Kidney (tissue), 14 donors: ENCODE results near the gene ARPC3. TPM values are rescaled to one million over a fixed set of nuclear protein-coding genes. Genes with fewer than 3 reads are reported as not detected.
"Not testable (repeated sequence)": the region's sequence is repeated elsewhere in the genome, so short reads cannot be mapped to it uniquely, and the experiment has no call there.

Experiments
- DNase-seq, 5 donors: peaks; one replicate each; pipeline ENCODE4 v3.0.0-alpha.2; 2013 to 2020
- FAIRE-seq: peaks from 2 replicates; lab custom pipeline; 2012; peaks lifted over from hg19 to GRCh38; lab: Jason Lieb, UNC
- H3K27ac ChIP-seq, 2 donors: one replicate each; pipeline ENCODE4 v1.7.0; 2013; ENCODE audit warnings: low read depth in 2 of 2, low read length in 2 of 2, inconsistent platforms in 1 of 2
- H3K27me3 ChIP-seq: one replicate; pipeline ENCODE4 v1.7.1; 2013; ENCODE audit warnings: low read length, inconsistent platforms; ENCODE audit not compliant: control insufficient read depth, insufficient read depth
- H3K36me3 ChIP-seq, 3 donors: one replicate each; pipeline versions ENCODE4 v1.7.0 to v1.7.1; 2013; ENCODE audit warnings: low read length in 3 of 3, control low read depth in 1 of 3, inconsistent platforms in 1 of 3; ENCODE audit not compliant: insufficient read depth in 3 of 3, control insufficient read depth in 2 of 3
- H3K4me1 ChIP-seq, 3 donors: one replicate each; pipeline versions ENCODE4 v1.7.0 to v1.7.1; 2013; ENCODE audit warnings: low read length in 3 of 3, inconsistent platforms in 1 of 3, low read depth in 1 of 3; ENCODE audit not compliant: control insufficient read depth in 2 of 3, insufficient read depth in 2 of 3
- H3K4me3 ChIP-seq, 3 donors: one replicate each; pipeline versions ENCODE4 v1.7.0 to v1.8.1; 2013; ENCODE audit warnings: low read length in 3 of 3, control low read depth in 1 of 3, inconsistent platforms in 1 of 3
- H3K9ac ChIP-seq, 3 donors: one replicate each; pipeline versions ENCODE4 v1.7.0 to v1.7.1; 2013; ENCODE audit warnings: low read length in 3 of 3, control low read depth in 1 of 3, inconsistent platforms in 1 of 3
- H3K9me3 ChIP-seq, 3 donors: one replicate each; pipeline versions ENCODE4 v1.7.0 to v1.7.1; 2013; ENCODE audit warnings: low read length in 3 of 3, control low read depth in 1 of 3, inconsistent platforms in 1 of 3; ENCODE audit not compliant: control insufficient read depth in 2 of 3, insufficient read depth in 1 of 3
- intact Hi-C: fragments of 100-400 bp; cut with DNase I; formaldehyde crosslinking; loops from one replicate; pipeline ENCODE4 v1.11.1; 2022
- polyA plus RNA-seq: library from polyadenylated mRNA; stranded (reverse); fragments of 350-450 nt; fragmentation: Illumina TruSeq; extraction: RNeasy Lipid Tissue Mini Kit (QIAGEN cat#74804); gene quantifications from one replicate; pipeline ENCODE4 v1.2.3, GENCODE V29; 2014; ENCODE audit warnings: low read depth, low replicate concordance; ENCODE audit not compliant: insufficient read depth
- total RNA-seq: library from RNA; stranded (reverse); fragmentation: NEBNext Ultra II Directional; extraction: Animal tissue kit (Norgen Biotek cat#: 25700); gene quantifications from one replicate; pipeline ENCODE4 v1.2.1, GENCODE V29; 2021
- TF ChIP-seq, protein P1 (sequence below): IDR thresholded peaks from 3 replicates; pipeline ENCODE4 v1.5.1; 2012; ENCODE audit warnings: mild to moderate bottlenecking, moderate library complexity, borderline replicate concordance; ENCODE audit not compliant: insufficient read depth; ENCODE audit errors: extremely low read depth
- donor health status: control.
- donor health status: control.
- donor health status: control.
- donor health status: control.
- donor health status: control.
- donor health status: DM: yes; HTN: yes; CAD: no.
- donor health status: Normal renal cell carcinoma (clear cell type).

ARPC3 gene
- total and polyA plus RNA-seq, 2 donors from 2014 or later = 204 to 325 TPM

GRCh38 chr12:110405126-110405662, 44.9 kb downstream of the ARPC3 start:
- FAIRE-seq, H3K9me3 ChIP-seq, H3K36me3 ChIP-seq, H3K27me3 ChIP-seq, H3K27ac ChIP-seq, H3K9ac ChIP-seq, H3K4me3 ChIP-seq, intact Hi-C loops, DNase-seq, H3K4me1 ChIP-seq: not testable (repeated sequence)

DNA sequence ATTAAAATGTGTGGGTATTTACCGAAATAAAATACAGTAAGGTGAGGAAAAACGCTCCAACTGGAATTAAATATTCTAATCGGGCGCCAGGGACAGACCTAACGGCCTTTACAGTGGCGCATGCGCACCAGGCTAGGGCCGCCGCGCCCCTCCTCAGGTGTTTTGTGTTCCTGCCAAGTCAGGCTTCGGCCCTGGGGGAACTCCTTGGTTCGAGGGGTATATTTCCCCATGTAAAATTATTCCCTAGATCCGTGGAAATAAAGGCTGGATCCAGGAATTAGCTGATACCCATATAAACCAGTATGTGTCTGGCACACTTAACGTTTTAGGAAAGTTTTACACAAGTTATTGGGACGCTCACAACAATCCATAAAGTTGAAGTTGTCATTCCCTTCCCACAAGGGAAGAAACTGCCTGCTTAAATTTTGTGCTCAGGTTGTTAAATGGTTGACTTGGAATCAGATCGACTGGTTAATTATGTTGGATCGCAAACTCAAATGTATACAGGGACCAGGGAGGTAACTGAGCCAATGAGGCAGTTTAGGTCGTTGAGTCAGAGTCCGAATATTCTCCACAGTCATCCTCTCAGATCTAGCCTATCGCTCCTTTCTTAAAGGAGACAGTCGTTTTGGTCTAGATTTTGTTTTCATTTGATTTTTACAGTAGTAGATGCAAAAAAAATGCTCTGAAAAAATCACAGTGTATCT, 46.0 kb downstream of the ARPC3 start:
- Histone ChIP-seq H3K27ac (peak overlapping the region; percentile 98), H3K9ac (peak overlapping the region; percentile 72 to 100 (median 99)), H3K27me3 (no peaks in the 10 kb centered on the region), H3K4me3 (peak overlapping the region; percentile 94 to 98 (median 94)), H3K9me3 (no peaks in the 10 kb centered on the region), H3K4me1 (peaks cover 4 to 7% (median 5%) of the 10 kb centered on the region in 3 donors), H3K36me3 (peaks cover 0 to 6% (median 0%) of the 10 kb centered on the region in 3 donors)
- intact Hi-C loops = no loop called here
- FAIRE-seq = no peak
- DNase-seq = peak; percentile 79 to 92 (median 88)
- TF ChIP-seq, protein P1, sequence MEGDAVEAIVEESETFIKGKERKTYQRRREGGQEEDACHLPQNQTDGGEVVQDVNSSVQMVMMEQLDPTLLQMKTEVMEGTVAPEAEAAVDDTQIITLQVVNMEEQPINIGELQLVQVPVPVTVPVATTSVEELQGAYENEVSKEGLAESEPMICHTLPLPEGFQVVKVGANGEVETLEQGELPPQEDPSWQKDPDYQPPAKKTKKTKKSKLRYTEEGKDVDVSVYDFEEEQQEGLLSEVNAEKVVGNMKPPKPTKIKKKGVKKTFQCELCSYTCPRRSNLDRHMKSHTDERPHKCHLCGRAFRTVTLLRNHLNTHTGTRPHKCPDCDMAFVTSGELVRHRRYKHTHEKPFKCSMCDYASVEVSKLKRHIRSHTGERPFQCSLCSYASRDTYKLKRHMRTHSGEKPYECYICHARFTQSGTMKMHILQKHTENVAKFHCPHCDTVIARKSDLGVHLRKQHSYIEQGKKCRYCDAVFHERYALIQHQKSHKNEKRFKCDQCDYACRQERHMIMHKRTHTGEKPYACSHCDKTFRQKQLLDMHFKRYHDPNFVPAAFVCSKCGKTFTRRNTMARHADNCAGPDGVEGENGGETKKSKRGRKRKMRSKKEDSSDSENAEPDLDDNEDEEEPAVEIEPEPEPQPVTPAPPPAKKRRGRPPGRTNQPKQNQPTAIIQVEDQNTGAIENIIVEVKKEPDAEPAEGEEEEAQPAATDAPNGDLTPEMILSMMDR = no peak

DNA sequence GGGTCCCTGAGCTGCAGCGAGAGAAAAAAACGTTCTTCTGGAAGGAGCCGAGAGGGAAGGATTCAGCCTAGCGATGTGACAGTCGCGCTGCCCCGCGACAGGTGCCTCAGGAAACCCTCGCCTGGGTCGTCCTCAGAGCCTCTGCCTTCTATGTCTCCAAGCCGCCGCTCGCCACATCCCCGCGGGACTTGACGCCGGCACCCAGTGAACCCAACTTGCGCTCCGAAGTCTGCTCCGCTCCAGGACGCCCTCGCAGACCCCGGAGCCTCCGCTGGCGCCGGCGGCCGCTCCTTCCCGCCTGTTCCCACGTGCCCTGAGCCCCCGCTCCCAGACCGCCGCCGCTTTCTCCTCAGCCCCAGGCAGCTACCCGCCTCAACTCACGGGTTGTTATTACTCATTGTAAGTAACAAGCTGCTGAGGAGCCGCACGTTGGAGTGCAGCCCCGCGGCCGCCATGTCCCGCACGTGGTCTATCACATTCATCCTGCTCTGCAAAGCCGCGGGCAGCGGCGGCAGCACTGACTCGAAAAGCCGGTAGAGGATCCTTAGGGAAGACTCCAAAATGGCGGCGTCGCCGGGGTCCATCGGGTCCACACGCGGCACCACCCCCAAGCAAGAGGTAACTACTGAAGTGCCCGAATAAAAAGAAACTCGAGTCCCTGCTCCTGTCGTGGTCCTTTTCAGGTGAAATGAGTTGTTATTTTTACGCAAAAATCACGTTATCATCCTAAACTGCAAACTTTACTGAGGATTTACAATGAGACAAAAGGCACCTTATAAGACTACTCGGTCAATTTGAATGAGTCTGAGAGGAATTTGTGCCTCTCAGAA, 46.8 kb downstream of the ARPC3 start, which contains the start of gene ANAPC7:
ANAPC7 (minus strand) TSS at position 563 of the 830 bp plus-strand sequence; CDS start at position 482, 81 bp downstream.
- intact Hi-C loops = no loop called here
- peaks cover 0 to 6% (median 0%) of the 10 kb centered on the region in 3 donors for H3K36me3 ChIP-seq
- H3K4me3 ChIP-seq = peak within 1 kb of the TSS; percentile 94 to 98 (median 94)
- no peaks in the 10 kb centered on the region for H3K9me3 ChIP-seq
- H3K4me1 ChIP-seq = peaks cover 4 to 7% (median 5%) of the 10 kb centered on the region in 3 donors
- H3K27ac ChIP-seq = peak within 1 kb of the TSS; percentile 98
- no peak for FAIRE-seq
- DNase-seq = peak; percentile 94 to 97 (median 95)
- peak within 1 kb of the TSS; percentile 72 to 100 (median 99) for H3K9ac ChIP-seq
- H3K27me3 ChIP-seq = no peaks in the 10 kb centered on the region
- TF ChIP-seq, protein P1 = no peak

Other genes starting within 250 kb of the ARPC3 start
- gene ATP2A2, start 169.1 kb downstream of the ARPC3 start, total RNA-seq = 221 TPM
- 37.2 TPM for gene ATP2A2, start 169.1 kb downstream of the ARPC3 start, polyA plus RNA-seq
- 47.8 TPM for gene ANAPC7, start 46.6 kb downstream of the ARPC3 start, total RNA-seq
- gene ANAPC7, start 46.6 kb downstream of the ARPC3 start, polyA plus RNA-seq = 31.3 TPM
- 27.4 TPM for gene GPN3, start 17.9 kb upstream of the ARPC3 start, total RNA-seq
- gene GPN3, start 17.9 kb upstream of the ARPC3 start, polyA plus RNA-seq = 31.3 TPM
- 4.0 TPM for gene FAM216A, start 18.5 kb upstream of the ARPC3 start, total RNA-seq
- gene FAM216A, start 18.5 kb upstream of the ARPC3 start, polyA plus RNA-seq = 4.6 TPM
- 108 TPM for gene VPS29, start 51.8 kb upstream of the ARPC3 start, total RNA-seq
- gene VPS29, start 51.8 kb upstream of the ARPC3 start, polyA plus RNA-seq = 153 TPM
- 1.0 TPM for gene RAD9B, start 52.0 kb upstream of the ARPC3 start, total RNA-seq
- gene RAD9B, start 52.0 kb upstream of the ARPC3 start, polyA plus RNA-seq = 0.17 TPM
- gene PPTC7, start 133.0 kb upstream of the ARPC3 start, total RNA-seq = 27.9 TPM
- gene PPTC7, start 133.0 kb upstream of the ARPC3 start, polyA plus RNA-seq = 10.0 TPM
- gene TCTN1, start 163.8 kb upstream of the ARPC3 start, total RNA-seq = 76.9 TPM
- 71.2 TPM for gene TCTN1, start 163.8 kb upstream of the ARPC3 start, polyA plus RNA-seq
- gene HVCN1, start 238.8 kb upstream of the ARPC3 start, total RNA-seq = 7.1 TPM
- gene HVCN1, start 238.8 kb upstream of the ARPC3 start, polyA plus RNA-seq = 4.7 TPM